ACHN (cell line): Measurements from ENCODE around the gene RPL37A.

ENCODE experiments used
- DNase-seq: peaks from one replicate; pipeline ENCODE4 v3.0.0-alpha.2; 2015
- in situ Hi-C: cut with HindIII; loops from 2 replicates; pipeline ENCODE4 v1.10.0; 2017; ENCODE audit warnings: low sequenced_read_pairs, low pct_ligation_motif_present, low pct_unique_long_range_greater_than_20kb

Gene RPL37A

GRCh38 chr2:216498379-216499352 lies at the start of gene RPL37A:
Gene RPL37A, plus strand, starts transcription at chr2:216498844. Its CDS starts 31 bp downstream, at chr2:216498875.
- in situ Hi-C loops: no loop called here
- peak; percentile 97 for DNase-seq

- DNase-seq: no peak
- in situ Hi-C loops: no loop called here
Measured at GRCh38 chr2:216450346-216450745, 48.3 kb upstream of the RPL37A start.

GRCh38 chr2:216450784-216451183 lies 47.9 kb upstream of the RPL37A start:
- no peak for DNase-seq
- in situ Hi-C loops: no loop called here

GRCh38 chr2:216453955-216454614 lies 44.6 kb upstream of the RPL37A start:
- DNase-seq: no peak
- in situ Hi-C loops: no loop called here

GRCh38 chr2:216463148-216463547 lies 35.5 kb upstream of the RPL37A start:
- in situ Hi-C loops: no loop called here
- DNase-seq: no peak

GRCh38 chr2:216464104-216464720 lies 34.4 kb upstream of the RPL37A start:
- DNase-seq: no peak
- in situ Hi-C loops: no loop called here

GRCh38 chr2:216465579-216466195 lies 33.0 kb upstream of the RPL37A start:
- DNase-seq: no peak
- in situ Hi-C loops: no loop called here

- no peak for DNase-seq
- in situ Hi-C loops: no loop called here
Measured at GRCh38 chr2:216467845-216468244, 30.8 kb upstream of the RPL37A start.

GRCh38 chr2:216469661-216470060 lies 29.0 kb upstream of the RPL37A start:
- in situ Hi-C loops: no loop called here
- DNase-seq: no peak

- in situ Hi-C loops: no loop called here
- no peak for DNase-seq
Measured at GRCh38 chr2:216473187-216473586, 25.5 kb upstream of the RPL37A start.

GRCh38 chr2:216474925-216475670 lies 23.5 kb upstream of the RPL37A start:
- no peak for DNase-seq

GRCh38 chr2:216475767-216476166 lies 22.9 kb upstream of the RPL37A start:
- DNase-seq: no peak
- in situ Hi-C loops: no loop called here

More at GRCh38 chr2:216474925-216475670, 23.5 kb upstream of the RPL37A start:
- in situ Hi-C loops: no loop called here

- DNase-seq: no peak
- in situ Hi-C loops: no loop called here
Measured at GRCh38 chr2:216477283-216478035, 21.2 kb upstream of the RPL37A start.

GRCh38 chr2:216478151-216478550 lies 20.5 kb upstream of the RPL37A start:
- in situ Hi-C loops: no loop called here
- DNase-seq: peak; percentile 56

GRCh38 chr2:216478791-216479190 lies 19.9 kb upstream of the RPL37A start:
- DNase-seq: no peak
- in situ Hi-C loops: no loop called here

GRCh38 chr2:216480221-216480620 lies 18.4 kb upstream of the RPL37A start:
- DNase-seq: no peak
- in situ Hi-C loops: no loop called here

- in situ Hi-C loops: no loop called here
- DNase-seq: no peak
Measured at GRCh38 chr2:216482640-216483039, 16.0 kb upstream of the RPL37A start.

GRCh38 chr2:216485237-216485636 lies 13.4 kb upstream of the RPL37A start:
- in situ Hi-C loops: no loop called here
- DNase-seq: no peak
